GM19023 (cell line): ENCODE data around the gene GRB14.
"Not testable (repeated sequence)": the region's sequence is repeated elsewhere in the genome, so short reads cannot be mapped to it uniquely, and the experiment has no call there.

Source experiments
- ATAC-seq: cut with Tn5 transposase; IDR thresholded peaks from one replicate; pipeline ENCODE4 v1.9.1; 2021; ENCODE audit warnings: mild to moderate bottlenecking, moderate library complexity; ENCODE audit not compliant: unreplicated experiment

GRB14 gene

GRCh38 chr2:164496881-164497280 is 124.4 kb downstream of the GRB14 start:
- ATAC-seq = no peak

- ATAC-seq = no peak
These were observed 124.9 kb downstream of the GRB14 start for GRCh38 chr2:164496421-164496820.

DNA sequence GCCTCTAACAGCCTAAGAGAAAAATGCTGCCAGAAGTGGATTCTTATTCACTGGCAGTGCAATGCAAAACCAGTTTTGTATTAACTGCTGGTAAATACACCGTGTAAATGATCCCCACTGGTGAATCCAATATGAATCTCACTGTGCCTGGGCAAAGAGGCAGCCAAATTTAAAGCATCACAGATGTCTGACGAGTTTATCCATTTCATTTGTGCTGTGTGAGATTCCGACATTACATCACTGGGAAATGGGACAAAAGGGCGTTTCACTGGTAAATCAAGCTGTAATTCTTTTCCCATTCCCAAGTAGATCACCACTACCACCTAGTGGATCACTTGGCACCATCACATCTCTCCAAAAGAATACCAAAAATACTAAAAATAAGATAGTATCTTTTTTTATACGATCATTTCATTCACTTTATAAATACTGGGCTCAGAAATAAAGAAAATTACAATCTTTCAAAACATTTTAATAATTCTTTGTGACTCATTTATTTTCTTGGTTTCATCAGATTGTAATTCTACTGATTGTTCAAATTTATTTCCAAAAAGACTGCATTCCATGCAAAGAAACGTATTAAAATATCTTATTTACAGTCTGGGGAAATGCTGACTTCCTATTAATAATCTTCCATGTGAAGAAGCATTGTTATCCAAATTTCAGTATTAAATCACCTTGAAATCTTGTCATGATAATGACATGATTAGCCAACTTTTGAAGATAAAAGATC is 125.6 kb downstream of the GRB14 start:
- ATAC-seq = no peak

DNA sequence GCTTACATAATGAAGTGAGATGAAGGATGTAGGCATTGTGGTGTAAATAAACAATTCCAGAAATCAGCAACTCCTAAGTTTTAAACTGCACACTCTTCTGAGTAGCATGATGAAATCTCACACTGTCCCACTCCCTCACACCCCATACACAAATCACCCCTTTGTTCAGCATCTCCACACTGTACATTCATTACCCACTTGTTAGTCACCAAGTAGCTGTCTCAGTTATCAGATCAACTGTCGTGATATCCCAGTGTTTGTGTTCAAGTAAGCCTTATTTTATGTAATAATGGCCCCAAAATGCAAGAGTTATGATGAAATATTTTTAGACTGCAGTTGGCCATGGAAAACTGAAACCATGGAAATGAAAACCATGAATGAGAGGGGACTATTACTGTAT is 135.7 kb downstream of the GRB14 start:
- ATAC-seq = no peak

GRCh38 chr2:164479460-164479859 is 141.8 kb downstream of the GRB14 start:
- no peak for ATAC-seq

- ATAC-seq = no peak
These were observed 143.1 kb downstream of the GRB14 start for GRCh38 chr2:164478205-164478604.

DNA sequence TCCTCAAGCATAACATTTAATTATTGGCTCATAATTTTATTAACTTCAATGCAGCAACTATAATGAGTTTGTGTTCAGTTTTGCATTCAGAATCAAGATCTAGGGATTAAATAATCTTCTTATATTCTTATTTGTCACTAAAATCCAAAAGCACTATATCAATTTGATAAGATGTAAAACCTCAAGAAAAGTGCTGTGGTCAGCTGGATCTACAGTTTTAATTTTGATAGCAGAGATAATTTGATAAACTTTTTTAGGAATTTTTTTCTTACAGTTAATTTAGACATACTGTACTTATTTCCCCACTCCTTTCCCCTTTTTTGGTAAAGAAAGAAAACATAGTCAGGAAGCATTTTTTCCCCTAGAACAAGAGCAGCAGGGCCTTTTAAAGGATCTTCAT is 146.4 kb downstream of the GRB14 start:
- no peak for ATAC-seq

DNA sequence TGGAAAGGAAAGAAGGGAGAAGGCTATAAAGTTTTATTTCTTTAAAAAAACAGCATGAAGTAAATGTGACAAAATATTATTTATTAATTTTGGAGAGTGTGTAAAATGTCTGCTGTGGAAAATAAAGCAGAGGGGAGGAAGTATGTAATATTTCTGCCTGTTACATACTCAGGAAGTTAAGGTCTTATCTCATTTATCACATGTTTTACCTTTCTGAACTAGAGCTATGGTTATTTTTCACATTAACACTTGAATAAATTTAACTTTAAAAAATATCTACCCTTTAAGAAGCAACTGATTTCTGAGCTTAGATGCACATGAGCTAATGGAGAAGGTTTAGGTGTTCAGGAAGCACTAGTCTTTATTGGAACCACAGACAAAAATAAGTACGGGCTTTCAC is 148.3 kb downstream of the GRB14 start:
- no peak for ATAC-seq

DNA sequence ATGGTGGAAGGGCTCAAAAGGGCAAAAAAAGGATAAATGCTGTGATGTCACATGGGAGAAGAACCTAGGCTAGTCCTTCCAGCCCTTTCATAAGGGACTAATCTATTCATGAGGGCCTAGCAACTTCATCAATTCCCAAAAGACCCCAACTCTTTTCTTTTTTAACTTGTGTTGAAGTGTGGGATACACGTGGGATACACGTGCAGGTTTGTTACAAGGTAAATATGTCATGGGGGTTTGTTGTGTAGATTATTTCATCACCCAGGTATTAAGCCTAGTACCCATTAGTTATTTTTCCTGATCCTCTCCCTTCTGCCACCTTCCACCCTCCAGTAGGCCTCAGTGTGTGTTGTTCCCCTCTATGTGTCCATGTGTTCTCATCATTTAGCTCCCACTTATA is 156.2 kb downstream of the GRB14 start:
- ATAC-seq = not testable (repeated sequence)

- ATAC-seq = no peak
These were observed 156.9 kb downstream of the GRB14 start for GRCh38 chr2:164464376-164464775.

- no peak for ATAC-seq
These were observed 162.5 kb downstream of the GRB14 start for GRCh38 chr2:164458792-164459191.

- ATAC-seq = no peak
These were observed 164.0 kb downstream of the GRB14 start for GRCh38 chr2:164457271-164457670.

GRCh38 chr2:164456619-164457018 is 164.7 kb downstream of the GRB14 start:
- ATAC-seq = no peak

DNA sequence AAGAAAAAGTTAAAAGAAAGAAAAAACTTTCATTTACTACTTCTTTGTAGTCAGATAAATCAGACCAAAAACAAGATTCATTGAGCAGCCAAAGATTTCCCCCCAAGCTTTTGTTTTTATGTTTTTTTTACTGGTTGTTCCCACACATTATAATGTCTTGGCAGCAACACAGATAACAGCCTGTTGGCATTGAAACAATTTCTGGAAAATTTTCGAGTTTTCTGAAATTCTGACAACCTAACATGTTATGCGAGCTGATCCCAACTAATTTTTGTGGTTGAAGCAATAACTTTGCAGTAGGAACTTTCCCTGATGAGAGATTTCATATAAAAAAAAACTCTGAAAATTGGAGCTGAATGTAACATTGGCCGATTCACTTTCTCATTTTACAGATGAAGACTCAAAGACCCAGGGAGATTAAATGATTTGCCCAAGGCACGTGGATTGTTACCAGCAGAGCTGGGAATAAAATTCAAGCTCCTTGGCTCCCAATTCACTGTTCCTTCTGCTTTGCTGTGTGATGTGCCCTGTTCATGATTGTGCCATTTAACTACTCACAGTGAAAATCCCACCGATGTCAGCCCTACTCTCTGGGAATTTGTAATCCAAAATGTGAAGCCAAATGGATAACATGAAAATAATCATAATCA is 167.5 kb downstream of the GRB14 start:
- no peak for ATAC-seq

GRCh38 chr2:164450278-164450677 is 171.0 kb downstream of the GRB14 start:
- ATAC-seq = no peak

DNA sequence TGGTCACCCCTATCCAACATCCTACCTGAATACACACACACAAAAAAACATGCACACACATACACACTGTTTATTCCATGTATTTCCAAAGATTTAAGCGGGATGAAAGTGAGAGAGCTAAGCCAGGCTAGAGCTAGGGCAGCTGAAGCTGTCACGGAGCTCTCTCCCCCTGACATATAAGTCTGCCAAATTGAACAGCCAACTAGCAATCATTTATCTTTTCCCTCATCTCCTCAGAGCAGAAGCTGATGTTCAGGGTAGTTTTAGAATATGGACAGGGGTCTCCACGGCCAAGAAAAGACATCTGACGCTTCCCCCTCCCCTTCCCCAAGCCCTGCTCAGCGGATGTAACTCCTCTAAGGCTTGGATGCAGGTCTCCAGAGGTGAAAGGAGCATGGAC is 171.6 kb downstream of the GRB14 start:
- ATAC-seq = no peak

DNA sequence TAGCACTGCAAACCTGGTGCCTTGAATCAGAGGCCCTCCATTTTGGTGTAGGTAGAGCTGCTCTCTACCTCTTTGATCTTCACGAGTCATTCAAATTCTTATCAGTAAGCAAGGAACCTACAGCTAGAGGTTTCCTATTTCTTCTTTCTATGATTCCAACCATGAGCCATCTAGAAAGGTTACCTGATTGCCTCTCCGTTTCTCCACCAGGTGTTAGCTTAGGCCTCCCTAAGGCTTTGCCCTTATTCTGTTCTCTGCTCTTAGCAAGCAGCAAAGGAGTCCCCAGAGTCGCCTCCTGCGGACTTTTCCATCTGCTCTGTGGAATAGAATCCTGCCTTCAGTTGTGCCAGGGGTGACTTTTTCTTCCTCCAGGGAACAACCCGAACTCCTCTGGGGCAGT is 173.6 kb downstream of the GRB14 start:
- no peak for ATAC-seq
